GM19455 (cell line): Measurements from ENCODE around the gene C2orf72.
"Not testable (repeated sequence)": the region's sequence is repeated elsewhere in the genome, so short reads cannot be mapped to it uniquely, and the experiment has no call there.

ENCODE experiments used
- ATAC-seq: cut with Tn5 transposase; IDR thresholded peaks from one replicate; pipeline ENCODE4 v1.9.1; 2021; ENCODE audit not compliant: unreplicated experiment

Gene C2orf72

DNA sequence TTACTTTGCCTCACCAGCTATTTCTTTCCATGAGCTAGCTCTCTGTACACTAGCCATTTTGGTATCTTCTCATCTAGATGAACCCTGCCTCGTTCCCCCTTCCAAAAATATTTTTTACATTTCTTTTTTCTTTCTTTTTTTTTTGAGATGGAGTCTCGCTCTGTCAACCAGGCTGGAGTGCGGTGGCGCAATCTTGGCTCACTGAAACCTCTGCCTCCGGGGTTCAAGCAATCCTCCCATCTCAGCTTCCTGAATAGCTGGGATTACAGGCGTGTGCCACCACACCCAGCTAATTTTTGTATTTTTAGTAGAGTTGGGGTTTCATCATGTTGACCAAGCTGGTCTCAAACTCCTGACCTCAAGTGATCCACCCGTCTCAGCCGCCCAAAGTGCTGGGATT is 30.2 kb downstream of the C2orf72 start:
- ATAC-seq: not testable (repeated sequence)

DNA sequence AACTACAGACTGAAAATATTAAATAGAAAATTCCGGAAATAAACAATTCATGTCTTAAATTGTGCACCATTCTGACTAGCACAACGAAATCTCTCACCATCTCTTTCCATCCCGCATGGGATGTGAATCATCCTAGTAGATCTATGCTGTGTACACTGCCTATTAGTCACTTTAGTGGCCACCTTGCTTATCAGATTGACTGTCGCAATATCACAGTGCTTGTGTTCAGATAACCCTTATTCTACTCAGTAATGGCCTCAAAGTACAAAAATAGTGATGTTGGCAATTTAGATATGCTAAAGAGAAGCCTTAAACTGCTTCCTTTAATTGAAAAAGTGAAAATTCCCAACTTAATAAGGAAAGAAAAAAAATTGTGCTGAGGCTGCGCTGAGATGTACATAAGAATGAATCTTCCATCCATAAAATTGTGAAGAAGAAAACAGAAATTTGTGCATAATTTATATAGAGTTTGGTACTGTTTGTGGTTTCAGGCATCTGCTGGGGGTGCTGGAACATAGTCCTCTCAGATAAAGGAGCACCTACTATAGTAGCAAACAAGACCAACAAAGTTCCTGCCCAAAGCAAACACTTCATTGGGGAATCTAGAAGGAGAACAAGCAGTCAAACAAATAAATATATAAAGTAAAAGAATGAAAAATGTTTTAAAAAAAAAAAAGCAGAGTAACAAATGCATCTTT is 31.4 kb downstream of the C2orf72 start:
- ATAC-seq: no peak

DNA sequence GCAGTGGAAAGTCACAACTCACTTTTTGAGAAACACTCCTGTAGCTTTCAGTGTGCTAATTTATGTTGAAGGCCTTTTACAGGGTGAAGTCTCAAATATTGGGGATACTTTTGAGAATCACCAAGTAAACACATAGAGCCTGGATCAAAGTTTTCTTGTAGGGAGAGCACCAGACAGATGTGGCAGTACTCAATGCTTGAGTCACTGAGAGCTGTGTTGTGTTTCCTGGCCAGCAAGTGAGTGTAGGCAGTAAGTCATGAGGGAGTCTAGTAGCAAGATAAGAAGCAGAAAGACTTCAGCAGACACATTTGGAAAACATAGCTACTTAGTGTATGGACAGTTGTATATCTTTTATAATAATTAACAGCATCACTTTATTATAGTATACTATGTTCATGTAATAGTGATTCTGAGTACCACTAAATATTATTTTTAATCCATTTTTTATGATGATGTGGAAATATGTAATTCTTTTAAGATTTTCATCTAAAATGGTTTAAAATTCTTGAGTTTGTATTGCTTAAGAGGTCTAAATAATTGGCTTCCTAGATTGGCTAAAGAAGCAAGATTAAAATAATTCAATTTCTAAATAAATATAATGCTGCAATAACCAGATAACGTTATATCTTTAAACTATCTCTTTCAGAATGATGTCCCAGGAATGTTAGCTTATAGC is 32.2 kb downstream of the C2orf72 start:
- no peak for ATAC-seq

- ATAC-seq: no peak
These were observed 47.2 kb downstream of the C2orf72 start for GRCh38 chr2:231084565-231084964.

DNA sequence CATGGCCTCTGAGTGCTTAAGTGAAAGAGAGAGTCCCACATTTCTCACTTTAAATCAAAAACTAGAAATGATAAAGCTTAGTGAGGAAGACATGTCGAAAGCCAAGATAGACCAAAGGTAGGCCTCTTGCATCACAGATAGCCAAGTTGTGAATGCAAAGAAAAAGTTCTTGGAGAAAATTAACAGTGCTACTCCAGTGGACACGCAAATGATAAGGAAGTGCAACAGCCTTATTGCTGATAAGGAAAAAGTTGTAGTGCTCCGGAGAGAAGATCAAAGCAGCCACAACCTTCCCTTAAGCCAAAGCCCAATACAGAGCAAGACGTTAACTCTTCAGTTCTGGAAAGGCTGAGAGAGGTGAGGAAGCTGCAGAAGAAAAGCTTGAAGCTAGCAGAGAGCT is 51.4 kb downstream of the C2orf72 start:
- ATAC-seq: no peak

DNA sequence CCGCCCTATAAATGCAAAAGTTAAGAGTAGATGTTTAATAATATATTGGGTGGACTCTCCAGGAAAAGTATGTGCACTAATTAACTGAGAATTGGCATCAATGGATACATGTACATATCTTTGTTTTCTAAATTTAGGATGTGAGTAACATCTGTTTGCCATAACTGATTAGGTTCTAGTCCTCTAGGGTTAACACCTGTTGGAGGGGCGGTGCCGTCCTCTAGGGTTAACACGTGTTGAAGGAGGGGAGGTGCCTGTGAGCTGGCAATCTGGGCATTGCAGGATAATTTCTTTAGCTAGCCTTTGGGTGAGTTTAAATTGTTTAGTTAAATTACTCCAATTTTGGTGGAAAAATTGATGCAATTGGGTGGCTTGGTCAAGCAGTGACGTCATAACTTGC is 56.6 kb downstream of the C2orf72 start:
- ATAC-seq: no peak

DNA sequence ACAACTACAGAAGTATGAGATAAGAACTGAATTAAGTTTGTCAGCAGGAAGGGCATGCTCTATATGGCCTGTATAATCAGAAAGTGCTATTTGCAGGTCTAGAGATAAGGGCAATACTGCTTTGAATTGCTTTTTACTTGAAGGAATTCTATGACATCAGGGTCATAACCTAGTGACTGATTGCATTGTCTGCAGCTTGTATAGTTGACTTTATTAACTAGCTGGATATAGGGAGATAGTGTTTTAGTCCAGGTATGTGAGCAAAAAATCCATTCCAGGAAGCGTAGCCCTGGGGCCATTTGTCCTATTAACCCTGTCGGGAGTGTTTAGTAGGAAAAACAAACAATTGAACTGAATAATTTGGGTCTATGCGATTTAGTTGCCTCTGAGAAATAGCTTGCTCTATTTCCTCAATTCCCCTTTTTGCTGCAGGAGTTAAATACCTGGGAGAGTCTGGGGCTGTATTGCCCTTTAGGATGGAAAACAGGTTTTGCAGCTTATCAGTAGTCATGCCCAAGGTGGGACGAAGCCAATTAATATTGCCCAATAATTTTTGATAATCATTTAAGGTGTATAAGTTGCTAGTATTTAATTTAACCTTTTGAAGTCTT is 57.5 kb downstream of the C2orf72 start:
- no peak for ATAC-seq
